GM13977 (cell line): ENCODE results near the gene TRIM29.
A peak's percentile ranks its signal among the peaks of the same experiment; 100 is the strongest.
"Not testable (repeated sequence)": the region's sequence is repeated elsewhere in the genome, so short reads cannot be mapped to it uniquely, and the experiment has no call there.

Experiments
- DNase-seq: peaks from one replicate; pipeline ENCODE4 v3.0.0; 2012; ENCODE audit warnings: low spot score
- CTCF ChIP-seq: IDR thresholded peaks from 2 replicates; pipeline ENCODE4 v1.5.1; 2012; ENCODE audit warnings: mild to moderate bottlenecking, control low read depth; ENCODE audit not compliant: insufficient read depth; ENCODE audit errors: extremely low read depth, missing control alignments
- in situ Hi-C: fragments of 300-500 bp; cut with MboI; formaldehyde crosslinking; loops from one replicate; pipeline ENCODE4 v1.12.0; 2022; ENCODE audit warnings: low sequenced_read_pairs, low pct_unique_long_range_greater_than_20kb, mixed read lengths, inconsistent platforms; ENCODE audit not compliant: unreplicated experiment

The TRIM29 gene

GRCh38 chr11:120184371-120184945 is 46.5 kb upstream of the TRIM29 start:
- TF ChIP-seq CTCF: no peak
- no peak for DNase-seq
- in situ Hi-C loops: no loop called here

- no peak for TF ChIP-seq CTCF
- in situ Hi-C loops: no loop called here
- no peak for DNase-seq
Measured at GRCh38 chr11:120183701-120184141, 45.8 kb upstream of the TRIM29 start.

- no peak for DNase-seq
- peak; percentile 27 for TF ChIP-seq CTCF
- in situ Hi-C loops: no loop called here
Measured at GRCh38 chr11:120182790-120183491, 45.0 kb upstream of the TRIM29 start.

GRCh38 chr11:120182372-120182771 is 44.5 kb upstream of the TRIM29 start:
- in situ Hi-C loops: no loop called here

GRCh38 chr11:120181376-120181975 is 43.6 kb upstream of the TRIM29 start:
- in situ Hi-C loops: no loop called here
- TF ChIP-seq CTCF: no peak
- no peak for DNase-seq

More at GRCh38 chr11:120182372-120182771, 44.5 kb upstream of the TRIM29 start:
- no peak for DNase-seq
- TF ChIP-seq CTCF: no peak

- no peak for TF ChIP-seq CTCF
- DNase-seq: no peak
- in situ Hi-C loops: no loop called here
Measured at GRCh38 chr11:120180551-120181232, 42.8 kb upstream of the TRIM29 start.

- in situ Hi-C loops, DNase-seq: not testable (repeated sequence)
Measured at GRCh38 chr11:120180063-120180462, 42.1 kb upstream of the TRIM29 start.
